Colonic mucosa (tissue), 4 donors: ENCODE measurements around the gene FDX2. TPM values are rescaled to one million over a fixed set of nuclear protein-coding genes. Genes with fewer than 3 reads are reported as not detected.
A peak's percentile ranks its signal among the peaks of the same experiment; 100 is the strongest.
"Not testable (repeated sequence)": the region's sequence is repeated elsewhere in the genome, so short reads cannot be mapped to it uniquely, and the experiment has no call there.

Experiments
- DNase-seq: peaks from one replicate; pipeline ENCODE4 v3.0.0-alpha.2; 2020
- H3K27ac ChIP-seq: fragments of 200-600 bp; one replicate; pipeline ENCODE4 v1.8.0; 2021
- H3K27me3 ChIP-seq: fragments of 200-600 bp; one replicate; pipeline ENCODE4 v1.8.0; 2021
- H3K36me3 ChIP-seq: fragments of 200-600 bp; one replicate; pipeline ENCODE4 v1.8.0; 2021
- H3K4me1 ChIP-seq: fragments of 200-600 bp; one replicate; pipeline ENCODE4 v1.8.0; 2021; ENCODE audit warnings: mild to moderate bottlenecking
- H3K4me3 ChIP-seq: fragments of 200-600 bp; one replicate; pipeline ENCODE4 v1.8.0; 2021
- H3K9ac ChIP-seq, 2 donors: one replicate each; pipeline ENCODE4 v1.7.0; 2013; ENCODE audit warnings: control low read depth in 2 of 2, low read depth in 2 of 2, low read length in 2 of 2
- H3K9me3 ChIP-seq: fragments of 200-600 bp; one replicate; pipeline ENCODE4 v1.8.0; 2021
- CTCF ChIP-seq: fragments of 200-600 bp; IDR thresholded peaks from one replicate; pipeline ENCODE4 v1.8.0; 2022; ENCODE audit warnings: antibody characterized with exemption, mild to moderate bottlenecking
- intact Hi-C: fragments of 100-400 bp; cut with DNase I; formaldehyde crosslinking; loops from one replicate; pipeline ENCODE4 v1.14.1; 2022
- total RNA-seq, 2 donors: library from RNA; stranded (reverse); fragmentation: NEBNext Ultra II Directional in 1 of 2; extraction: Animal tissue kit (Norgen Biotek cat#: 25700) in 1 of 2; gene quantifications; one replicate each; pipeline ENCODE4 v1.2.1, GENCODE V29; 2021
- donor health status: healthy.
- donor health status: DM: no; HTN: no; CAD: no.
- donor health status: DM: no; HTN: no; CAD: no.

Gene FDX2
- total RNA-seq, 2 donors from 2014 or later: 10.7 to 19.8 TPM

GRCh38 chr19:10344780-10345179 lies 29.0 kb upstream of the FDX2 start:
- no peak for TF ChIP-seq CTCF
- H3K27ac ChIP-seq: no peak overlapping the region
- H3K9me3 ChIP-seq: no peaks in the 10 kb centered on the region
- no peak overlapping the region for H3K9ac ChIP-seq
- H3K4me1 ChIP-seq: no peaks in the 10 kb centered on the region
- H3K27me3 ChIP-seq: no peaks in the 10 kb centered on the region
- intact Hi-C loops: no loop called here
- DNase-seq: no peak
- no peak overlapping the region for H3K4me3 ChIP-seq
- no peaks in the 10 kb centered on the region for H3K36me3 ChIP-seq

GRCh38 chr19:10343495-10343894 lies 27.7 kb upstream of the FDX2 start:
- no peaks in the 10 kb centered on the region for H3K27me3 ChIP-seq
- no peak overlapping the region for H3K9ac ChIP-seq
- H3K36me3 ChIP-seq: no peaks in the 10 kb centered on the region
- H3K9me3 ChIP-seq: no peaks in the 10 kb centered on the region
- TF ChIP-seq CTCF: no peak
- H3K27ac ChIP-seq: no peak overlapping the region
- intact Hi-C loops: no loop called here
- H3K4me1 ChIP-seq: no peaks in the 10 kb centered on the region
- DNase-seq: no peak
- H3K4me3 ChIP-seq: no peak overlapping the region

GRCh38 chr19:10339977-10340376 lies 24.2 kb upstream of the FDX2 start:
- no peak overlapping the region for H3K9ac ChIP-seq
- no peak for TF ChIP-seq CTCF
- H3K27me3 ChIP-seq: no peaks in the 10 kb centered on the region
- DNase-seq: no peak
- H3K27ac ChIP-seq: no peak overlapping the region
- no peaks in the 10 kb centered on the region for H3K9me3 ChIP-seq
- no peaks in the 10 kb centered on the region for H3K36me3 ChIP-seq
- no peak overlapping the region for H3K4me3 ChIP-seq
- intact Hi-C loops: loop anchor here (5.0 kb wide), 1 partner anchor 42 kb away; the partner anchor contains the start of gene TYK2
- H3K4me1 ChIP-seq: no peaks in the 10 kb centered on the region

- DNase-seq: peak; percentile 33
- Histone ChIP-seq H3K27ac (peak within 1 kb of the TSS; percentile 33), H3K9ac (peak within 1 kb of the TSS; percentile 4 to 67)
Observed at GRCh38 chr19:10339380-10339960, 23.7 kb upstream of the FDX2 start, which contains the start of gene ICAM3. Gene ICAM3 (minus strand): TSS chr19:10339624. CDS start chr19:10339614, 10 bp downstream.

GRCh38 chr19:10338940-10339339 lies 23.1 kb upstream of the FDX2 start:
- H3K9ac ChIP-seq: peak overlapping the region; percentile 4 to 67
- TF ChIP-seq CTCF: no peak
- no peaks in the 10 kb centered on the region for H3K4me1 ChIP-seq
- no peak for DNase-seq
- no peaks in the 10 kb centered on the region for H3K27me3 ChIP-seq
- no peaks in the 10 kb centered on the region for H3K36me3 ChIP-seq
- H3K9me3 ChIP-seq: no peaks in the 10 kb centered on the region
- no peak overlapping the region for H3K27ac ChIP-seq
- intact Hi-C loops: loop anchor here (5.0 kb wide), 1 partner anchor 43 kb away; the partner anchor contains the start of gene TYK2
- peak overlapping the region; percentile 14 for H3K4me3 ChIP-seq

More at GRCh38 chr19:10339380-10339960, 23.7 kb upstream of the FDX2 start, which contains the start of gene ICAM3:
- TF ChIP-seq CTCF: no peak
- H3K4me1 ChIP-seq: no peaks in the 10 kb centered on the region
- H3K36me3 ChIP-seq: no peaks in the 10 kb centered on the region
- H3K9me3 ChIP-seq: no peaks in the 10 kb centered on the region
- H3K4me3 ChIP-seq: peak within 1 kb of the TSS; percentile 14
- no peaks in the 10 kb centered on the region for H3K27me3 ChIP-seq
- intact Hi-C loops: loop anchor here (5.0 kb wide), 1 partner anchor 43 kb away; the partner anchor contains the start of gene TYK2

- not testable (repeated sequence) for H3K36me3 ChIP-seq, H3K4me3 ChIP-seq, DNase-seq, H3K27me3 ChIP-seq, H3K27ac ChIP-seq, H3K9ac ChIP-seq, H3K4me1 ChIP-seq, H3K9me3 ChIP-seq
- intact Hi-C loops: loop anchor here (5.0 kb wide), 1 partner anchor 46 kb away; the partner anchor contains the start of gene TYK2
Observed at GRCh38 chr19:10336725-10337124, 20.9 kb upstream of the FDX2 start.
